C4-2B (cell line): ENCODE measurements around the gene PPARG.

Source experiments
- CTCF ChIP-seq: fragments of 450-650 bp; conservative IDR thresholded peaks from 2 replicates; pipeline ENCODE4 v1.5.1; 2017; ENCODE audit warnings: mild to moderate bottlenecking
- ZFX ChIP-seq: fragments of 450-650 bp; IDR thresholded peaks from 2 replicates; pipeline ENCODE4 v1.6.1; 2017

DNA sequence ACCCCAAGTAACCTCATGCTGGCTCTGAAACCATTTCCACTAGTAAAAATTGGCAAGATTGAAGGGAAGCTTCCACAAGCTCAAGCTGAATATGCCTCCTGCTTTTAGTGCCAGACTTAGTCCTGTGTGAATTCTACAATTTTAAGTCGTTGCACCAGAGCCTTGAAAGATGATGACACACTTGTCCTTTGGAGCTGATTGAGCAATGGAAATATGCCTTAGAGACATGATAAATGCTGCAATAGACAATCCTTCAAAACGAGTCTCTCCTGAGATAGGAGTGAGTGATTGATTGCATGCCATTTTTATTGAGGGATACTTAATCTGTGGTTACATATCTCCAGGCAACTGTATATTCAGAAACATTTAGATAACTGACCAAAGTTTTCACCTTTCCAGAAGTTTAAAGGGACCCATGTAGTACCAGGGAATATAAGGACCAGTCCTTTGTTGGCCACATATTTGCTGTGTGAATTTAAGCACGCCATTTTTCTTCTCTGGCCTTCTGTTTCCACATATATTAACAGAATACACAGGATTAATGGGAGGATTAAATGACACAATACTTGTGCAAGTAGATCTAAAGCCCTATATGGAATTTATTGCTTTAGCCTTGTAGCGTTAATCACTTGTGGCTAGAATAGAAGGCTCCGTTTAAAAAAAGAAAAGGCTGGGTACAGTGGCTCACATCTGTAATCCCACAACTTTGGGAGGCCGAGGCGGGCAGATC lies 65.1 kb downstream of the PPARG start:
- no peak for TF ChIP-seq CTCF
- TF ChIP-seq ZFX: no peak
